WTC11 (cell line): ENCODE results near the gene KCND3. TPM values are rescaled to one million over a fixed set of nuclear protein-coding genes. Genes with fewer than 3 reads are reported as not detected.

Source experiments
- AFF4 ChIP-seq: sonication (generic); formaldehyde crosslinking; IDR thresholded peaks from 2 replicates; pipeline ENCODE4 v1.8.1; 2023; ENCODE audit warnings: mild to moderate bottlenecking, missing genetic modification reagents, borderline replicate concordance
- CTCF ChIP-seq: fragments of 200-600 bp; IDR thresholded peaks from 2 replicates; pipeline ENCODE4 v1.8.0; 2022; ENCODE audit warnings: antibody characterized with exemption
- ERG ChIP-seq: fragments of 250-450 bp; sonication (Bioruptor Pico); IDR thresholded peaks from 2 replicates; pipeline ENCODE4 v1.8.0; 2021; ENCODE audit warnings: mild to moderate bottlenecking
- FOXP1 ChIP-seq: sonication (generic); formaldehyde crosslinking; IDR thresholded peaks from 2 replicates; pipeline ENCODE4 v1.8.0; 2022; ENCODE audit warnings: missing genetic modification reagents, mild to moderate bottlenecking, moderate library complexity, borderline replicate concordance
- GTF2I ChIP-seq: fragments of 250-450 bp; sonication (Bioruptor Pico); conservative IDR thresholded peaks from 2 replicates; pipeline ENCODE4 v1.4.0; 2021; ENCODE audit warnings: mild to moderate bottlenecking
- NR2C2 ChIP-seq: sonication (generic); formaldehyde crosslinking; IDR thresholded peaks from 2 replicates; pipeline ENCODE4 v1.8.0; 2022; ENCODE audit warnings: mild to moderate bottlenecking, missing genetic modification reagents
- RELA ChIP-seq: sonication (generic); formaldehyde crosslinking; IDR thresholded peaks from 2 replicates; pipeline ENCODE4 v1.8.1; 2022; ENCODE audit warnings: missing genetic modification reagents, mild to moderate bottlenecking, borderline replicate concordance
- RORB ChIP-seq: fragments of 250-450 bp; sonication (Bioruptor Pico); IDR thresholded peaks from 2 replicates; pipeline ENCODE4 v1.9.0; 2021; ENCODE audit warnings: mild to moderate bottlenecking
- SOX15 ChIP-seq: fragments of 250-450 bp; sonication (Bioruptor Pico); IDR thresholded peaks from 2 replicates; pipeline ENCODE4 v1.9.0; 2021; ENCODE audit warnings: mild to moderate bottlenecking
- STAT6 ChIP-seq: sonication (generic); formaldehyde crosslinking; conservative IDR thresholded peaks from 2 replicates; pipeline ENCODE4 v1.8.1; 2023; ENCODE audit warnings: mild to moderate bottlenecking, low read depth, missing genetic modification reagents, moderate library complexity
- ZNF121 ChIP-seq: sonication (generic); formaldehyde crosslinking; IDR thresholded peaks from 2 replicates; pipeline ENCODE4 v1.8.0; 2023; ENCODE audit warnings: missing genetic modification reagents
- ZNF263 ChIP-seq: sonication (generic); formaldehyde crosslinking; IDR thresholded peaks from 2 replicates; pipeline ENCODE4 v1.8.1; 2022; ENCODE audit warnings: low read depth, mild to moderate bottlenecking, moderate library complexity, missing genetic modification reagents
- ZNF317 ChIP-seq: sonication (generic); formaldehyde crosslinking; IDR thresholded peaks from 2 replicates; pipeline ENCODE4 v1.8.1; 2023; ENCODE audit warnings: low read depth, mild to moderate bottlenecking, moderate library complexity, missing genetic modification reagents, borderline replicate concordance
- total RNA-seq: library from RNA; stranded (reverse); gene quantifications from 3 replicates; pipeline ENCODE4 v1.2.3, GENCODE V29; 2021
- TF ChIP-seq, protein P1 (sequence below): sonication (generic); formaldehyde crosslinking; IDR thresholded peaks from 2 replicates; pipeline ENCODE4 v1.8.0; 2023; ENCODE audit warnings: missing genetic modification reagents
- TF ChIP-seq, protein P2 (sequence below): sonication (generic); formaldehyde crosslinking; IDR thresholded peaks from 2 replicates; pipeline ENCODE4 v1.8.1; 2023; ENCODE audit warnings: mild to moderate bottlenecking, missing genetic modification reagents, moderate library complexity
- TF ChIP-seq, protein P3 (sequence below): sonication (generic); formaldehyde crosslinking; IDR thresholded peaks from 2 replicates; pipeline ENCODE4 v1.8.0; 2022; ENCODE audit warnings: missing genetic modification reagents
- TF ChIP-seq, protein P4 (sequence below): fragments of 250-450 bp; sonication (Bioruptor Pico); IDR thresholded peaks from 2 replicates; pipeline ENCODE4 v1.9.0; 2021; ENCODE audit warnings: mild to moderate bottlenecking
- TF ChIP-seq, protein P5 (sequence below): sonication (generic); formaldehyde crosslinking; IDR thresholded peaks from 2 replicates; pipeline ENCODE4 v1.8.0; 2023; ENCODE audit warnings: mild to moderate bottlenecking, missing genetic modification reagents

Gene KCND3
- total RNA-seq, 1 experiment from 2014 or later: 0.35 TPM

- TF ChIP-seq, protein P1, sequence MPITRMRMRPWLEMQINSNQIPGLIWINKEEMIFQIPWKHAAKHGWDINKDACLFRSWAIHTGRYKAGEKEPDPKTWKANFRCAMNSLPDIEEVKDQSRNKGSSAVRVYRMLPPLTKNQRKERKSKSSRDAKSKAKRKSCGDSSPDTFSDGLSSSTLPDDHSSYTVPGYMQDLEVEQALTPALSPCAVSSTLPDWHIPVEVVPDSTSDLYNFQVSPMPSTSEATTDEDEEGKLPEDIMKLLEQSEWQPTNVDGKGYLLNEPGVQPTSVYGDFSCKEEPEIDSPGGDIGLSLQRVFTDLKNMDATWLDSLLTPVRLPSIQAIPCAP (CRISPR knock-in tag): 0 out of 2 replicates have a peak, but pooled peaks have one; percentile 33
- TF ChIP-seq AFF4 (CRISPR knock-in tag): no peak
- TF ChIP-seq, protein P2, sequence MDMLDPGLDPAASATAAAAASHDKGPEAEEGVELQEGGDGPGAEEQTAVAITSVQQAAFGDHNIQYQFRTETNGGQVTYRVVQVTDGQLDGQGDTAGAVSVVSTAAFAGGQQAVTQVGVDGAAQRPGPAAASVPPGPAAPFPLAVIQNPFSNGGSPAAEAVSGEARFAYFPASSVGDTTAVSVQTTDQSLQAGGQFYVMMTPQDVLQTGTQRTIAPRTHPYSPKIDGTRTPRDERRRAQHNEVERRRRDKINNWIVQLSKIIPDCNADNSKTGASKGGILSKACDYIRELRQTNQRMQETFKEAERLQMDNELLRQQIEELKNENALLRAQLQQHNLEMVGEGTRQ (CRISPR knock-in tag): no peak
- TF ChIP-seq RORB (CRISPR knock-in tag): no peak
- TF ChIP-seq GTF2I (CRISPR knock-in tag): no peak
- TF ChIP-seq, protein P3, sequence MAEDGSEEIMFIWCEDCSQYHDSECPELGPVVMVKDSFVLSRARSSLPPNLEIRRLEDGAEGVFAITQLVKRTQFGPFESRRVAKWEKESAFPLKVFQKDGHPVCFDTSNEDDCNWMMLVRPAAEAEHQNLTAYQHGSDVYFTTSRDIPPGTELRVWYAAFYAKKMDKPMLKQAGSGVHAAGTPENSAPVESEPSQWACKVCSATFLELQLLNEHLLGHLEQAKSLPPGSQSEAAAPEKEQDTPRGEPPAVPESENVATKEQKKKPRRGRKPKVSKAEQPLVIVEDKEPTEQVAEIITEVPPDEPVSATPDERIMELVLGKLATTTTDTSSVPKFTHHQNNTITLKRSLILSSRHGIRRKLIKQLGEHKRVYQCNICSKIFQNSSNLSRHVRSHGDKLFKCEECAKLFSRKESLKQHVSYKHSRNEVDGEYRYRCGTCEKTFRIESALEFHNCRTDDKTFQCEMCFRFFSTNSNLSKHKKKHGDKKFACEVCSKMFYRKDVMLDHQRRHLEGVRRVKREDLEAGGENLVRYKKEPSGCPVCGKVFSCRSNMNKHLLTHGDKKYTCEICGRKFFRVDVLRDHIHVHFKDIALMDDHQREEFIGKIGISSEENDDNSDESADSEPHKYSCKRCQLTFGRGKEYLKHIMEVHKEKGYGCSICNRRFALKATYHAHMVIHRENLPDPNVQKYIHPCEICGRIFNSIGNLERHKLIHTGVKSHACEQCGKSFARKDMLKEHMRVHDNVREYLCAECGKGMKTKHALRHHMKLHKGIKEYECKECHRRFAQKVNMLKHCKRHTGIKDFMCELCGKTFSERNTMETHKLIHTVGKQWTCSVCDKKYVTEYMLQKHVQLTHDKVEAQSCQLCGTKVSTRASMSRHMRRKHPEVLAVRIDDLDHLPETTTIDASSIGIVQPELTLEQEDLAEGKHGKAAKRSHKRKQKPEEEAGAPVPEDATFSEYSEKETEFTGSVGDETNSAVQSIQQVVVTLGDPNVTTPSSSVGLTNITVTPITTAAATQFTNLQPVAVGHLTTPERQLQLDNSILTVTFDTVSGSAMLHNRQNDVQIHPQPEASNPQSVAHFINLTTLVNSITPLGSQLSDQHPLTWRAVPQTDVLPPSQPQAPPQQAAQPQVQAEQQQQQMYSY (CRISPR knock-in tag): no peak
- TF ChIP-seq FOXP1: no peak
- TF ChIP-seq ZNF317 (CRISPR knock-in tag): no peak; the same call in 1 of the 2 replicates
- TF ChIP-seq CTCF: no peak
- TF ChIP-seq RELA (CRISPR knock-in tag): no peak
- TF ChIP-seq ZNF121 (CRISPR knock-in tag): no peak
- TF ChIP-seq STAT6 (CRISPR knock-in tag): no peak
- TF ChIP-seq ERG (CRISPR knock-in tag): no peak
- TF ChIP-seq, protein P4, sequence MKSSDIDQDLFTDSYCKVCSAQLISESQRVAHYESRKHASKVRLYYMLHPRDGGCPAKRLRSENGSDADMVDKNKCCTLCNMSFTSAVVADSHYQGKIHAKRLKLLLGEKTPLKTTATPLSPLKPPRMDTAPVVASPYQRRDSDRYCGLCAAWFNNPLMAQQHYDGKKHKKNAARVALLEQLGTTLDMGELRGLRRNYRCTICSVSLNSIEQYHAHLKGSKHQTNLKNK (CRISPR knock-in tag): no peak
- TF ChIP-seq, protein P5, sequence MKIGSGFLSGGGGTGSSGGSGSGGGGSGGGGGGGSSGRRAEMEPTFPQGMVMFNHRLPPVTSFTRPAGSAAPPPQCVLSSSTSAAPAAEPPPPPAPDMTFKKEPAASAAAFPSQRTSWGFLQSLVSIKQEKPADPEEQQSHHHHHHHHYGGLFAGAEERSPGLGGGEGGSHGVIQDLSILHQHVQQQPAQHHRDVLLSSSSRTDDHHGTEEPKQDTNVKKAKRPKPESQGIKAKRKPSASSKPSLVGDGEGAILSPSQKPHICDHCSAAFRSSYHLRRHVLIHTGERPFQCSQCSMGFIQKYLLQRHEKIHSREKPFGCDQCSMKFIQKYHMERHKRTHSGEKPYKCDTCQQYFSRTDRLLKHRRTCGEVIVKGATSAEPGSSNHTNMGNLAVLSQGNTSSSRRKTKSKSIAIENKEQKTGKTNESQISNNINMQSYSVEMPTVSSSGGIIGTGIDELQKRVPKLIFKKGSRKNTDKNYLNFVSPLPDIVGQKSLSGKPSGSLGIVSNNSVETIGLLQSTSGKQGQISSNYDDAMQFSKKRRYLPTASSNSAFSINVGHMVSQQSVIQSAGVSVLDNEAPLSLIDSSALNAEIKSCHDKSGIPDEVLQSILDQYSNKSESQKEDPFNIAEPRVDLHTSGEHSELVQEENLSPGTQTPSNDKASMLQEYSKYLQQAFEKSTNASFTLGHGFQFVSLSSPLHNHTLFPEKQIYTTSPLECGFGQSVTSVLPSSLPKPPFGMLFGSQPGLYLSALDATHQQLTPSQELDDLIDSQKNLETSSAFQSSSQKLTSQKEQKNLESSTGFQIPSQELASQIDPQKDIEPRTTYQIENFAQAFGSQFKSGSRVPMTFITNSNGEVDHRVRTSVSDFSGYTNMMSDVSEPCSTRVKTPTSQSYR (CRISPR knock-in tag): no peak; the same call in 1 of the 2 replicates
- no peak for TF ChIP-seq SOX15 (CRISPR knock-in tag)
- TF ChIP-seq ZNF263 (CRISPR knock-in tag): peak; percentile 30; the same call in 1 of the 2 replicates
- no peak for TF ChIP-seq NR2C2
Observed at GRCh38 chr1:111988743-111989453, 570 bp downstream of the KCND3 start (continued).
